HL-60 (cell line): ENCODE data around the gene FCF1.

Experiments
- DNase-seq, 2 experiments: peaks; one replicate each; pipeline ENCODE4 v3.0.0-alpha.2; 2010 to 2020; ENCODE audit warnings: low read depth in 1 of 2, low spot score in 1 of 2
- H3K27ac ChIP-seq: fragments of 250-450 bp; sonication (Bioruptor Pico); replicated peaks from 2 replicates; pipeline ENCODE4 v1.5.1; 2020; ENCODE audit warnings: mild to moderate bottlenecking, moderate library complexity
- H3K27me3 ChIP-seq: fragments of 250-450 bp; sonication (Bioruptor Pico); 2 replicates; pipeline ENCODE4 v1.5.1; 2021; ENCODE audit warnings: mild to moderate bottlenecking, moderate library complexity; ENCODE audit not compliant: insufficient read depth, poor library complexity, severe bottlenecking
- H3K4me3 ChIP-seq: replicated peaks from 2 replicates; pipeline ENCODE4 v1.5.1; 2011; ENCODE audit warnings: mild to moderate bottlenecking, control low read depth, low read length; ENCODE audit not compliant: insufficient read depth
- CTCF ChIP-seq: IDR thresholded peaks from one replicate; pipeline ENCODE4 v1.5.1; 2011; ENCODE audit warnings: low read length, control low read depth, inconsistent platforms; ENCODE audit not compliant: insufficient read depth
- GABPA ChIP-seq: IDR thresholded peaks from 2 replicates; pipeline ENCODE4 v1.6.1; 2012; ENCODE audit warnings: low read depth
- POLR2AphosphoS5 ChIP-seq: IDR thresholded peaks from 2 replicates; pipeline ENCODE4 v1.6.1; 2012; ENCODE audit warnings: low read depth
- SPI1 ChIP-seq: IDR thresholded peaks from 2 replicates; pipeline ENCODE4 v1.6.1; 2012; ENCODE audit warnings: low read depth, mild to moderate bottlenecking, borderline replicate concordance
- long read RNA-seq: library from polyadenylated mRNA; unstranded; transcript quantifications from one replicate; pipeline ENCODE4 v2.0.0, GENCODE V29; 2020
- TF ChIP-seq, protein P1 (sequence below): IDR thresholded peaks from 2 replicates; pipeline ENCODE4 v1.6.1; 2012; ENCODE audit warnings: low read depth; ENCODE audit not compliant: insufficient replicate concordance

The FCF1 gene
- long read RNA-seq, partial matches to known transcripts, result 2 of 8 reads
- long read RNA-seq, other reads (novel, unspliced or antisense), result 6 of 8 reads

- DNase-seq, result peak; percentile 56 to 84
- H3K27me3 ChIP-seq, result no peaks in the 10 kb centered on the region
- peak within 1 kb of the TSS; percentile 63 for H3K4me3 ChIP-seq
- TF ChIP-seq, protein P1, sequence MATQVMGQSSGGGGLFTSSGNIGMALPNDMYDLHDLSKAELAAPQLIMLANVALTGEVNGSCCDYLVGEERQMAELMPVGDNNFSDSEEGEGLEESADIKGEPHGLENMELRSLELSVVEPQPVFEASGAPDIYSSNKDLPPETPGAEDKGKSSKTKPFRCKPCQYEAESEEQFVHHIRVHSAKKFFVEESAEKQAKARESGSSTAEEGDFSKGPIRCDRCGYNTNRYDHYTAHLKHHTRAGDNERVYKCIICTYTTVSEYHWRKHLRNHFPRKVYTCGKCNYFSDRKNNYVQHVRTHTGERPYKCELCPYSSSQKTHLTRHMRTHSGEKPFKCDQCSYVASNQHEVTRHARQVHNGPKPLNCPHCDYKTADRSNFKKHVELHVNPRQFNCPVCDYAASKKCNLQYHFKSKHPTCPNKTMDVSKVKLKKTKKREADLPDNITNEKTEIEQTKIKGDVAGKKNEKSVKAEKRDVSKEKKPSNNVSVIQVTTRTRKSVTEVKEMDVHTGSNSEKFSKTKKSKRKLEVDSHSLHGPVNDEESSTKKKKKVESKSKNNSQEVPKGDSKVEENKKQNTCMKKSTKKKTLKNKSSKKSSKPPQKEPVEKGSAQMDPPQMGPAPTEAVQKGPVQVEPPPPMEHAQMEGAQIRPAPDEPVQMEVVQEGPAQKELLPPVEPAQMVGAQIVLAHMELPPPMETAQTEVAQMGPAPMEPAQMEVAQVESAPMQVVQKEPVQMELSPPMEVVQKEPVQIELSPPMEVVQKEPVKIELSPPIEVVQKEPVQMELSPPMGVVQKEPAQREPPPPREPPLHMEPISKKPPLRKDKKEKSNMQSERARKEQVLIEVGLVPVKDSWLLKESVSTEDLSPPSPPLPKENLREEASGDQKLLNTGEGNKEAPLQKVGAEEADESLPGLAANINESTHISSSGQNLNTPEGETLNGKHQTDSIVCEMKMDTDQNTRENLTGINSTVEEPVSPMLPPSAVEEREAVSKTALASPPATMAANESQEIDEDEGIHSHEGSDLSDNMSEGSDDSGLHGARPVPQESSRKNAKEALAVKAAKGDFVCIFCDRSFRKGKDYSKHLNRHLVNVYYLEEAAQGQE, result no peak
- TF ChIP-seq CTCF (no peak), GABPA (peak; percentile 97), POLR2AphosphoS5 (peak; percentile 58), SPI1 (no peak)
- peak within 1 kb of the TSS; percentile 85 for H3K27ac ChIP-seq
Measured at GRCh38 chr14:74712499-74713394, at the start of gene FCF1, which contains the start of gene AREL1. TSS of gene FCF1 (plus strand) at chr14:74713144. CDS start at chr14:74713198, 54 bp downstream. TSS of gene AREL1 (minus strand) at chr14:74713080. CDS start at chr14:74685615, 27,465 bp downstream.

DNA sequence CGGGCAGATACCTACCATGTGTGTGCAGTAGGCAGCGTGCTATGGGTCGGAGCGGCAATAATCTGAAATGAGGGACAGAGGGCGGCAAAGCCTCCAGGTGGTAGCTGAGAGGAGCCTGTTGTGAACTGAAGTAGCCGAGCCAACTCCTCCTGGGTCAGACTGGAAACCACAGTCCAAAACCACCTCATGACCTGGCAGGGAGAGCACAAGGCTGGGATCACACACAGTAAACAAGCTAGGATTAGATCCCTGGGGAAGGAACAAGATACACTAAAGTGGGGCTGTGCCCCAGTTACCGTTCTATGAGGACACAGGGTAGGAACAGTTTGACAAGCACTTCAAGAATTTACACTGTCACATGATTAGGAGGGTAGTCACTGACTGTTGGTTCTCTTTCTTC is 49.1 kb upstream of the FCF1 start:
- no peak overlapping the region for H3K4me3 ChIP-seq
- no peaks in the 10 kb centered on the region for H3K27me3 ChIP-seq
- no peak for DNase-seq
- TF ChIP-seq SPI1 (no peak), GABPA (no peak), CTCF (no peak), POLR2AphosphoS5 (no peak)
- TF ChIP-seq, protein P1, result no peak
- H3K27ac ChIP-seq, result no peak overlapping the region

GRCh38 chr14:74664717-74665116 is 48.2 kb upstream of the FCF1 start:
- Histone ChIP-seq H3K4me3 (no peak overlapping the region), H3K27ac (no peak overlapping the region), H3K27me3 (no peaks in the 10 kb centered on the region)
- no peak for DNase-seq
- TF ChIP-seq, protein P1, result no peak
- TF ChIP-seq SPI1, result no peak
- no peak for TF ChIP-seq CTCF
- no peak for TF ChIP-seq POLR2AphosphoS5
- no peak for TF ChIP-seq GABPA
